Measurements from ENCODE around the gene GALK2.

GALK2 gene

GRCh38 chr15:49290191-49290590 is 120.1 kb downstream of the GALK2 start:
- no peak overlapping the region for H3K9ac ChIP-seq
- no peak overlapping the region for H3K27ac ChIP-seq
- H3K4me2 ChIP-seq: no peak overlapping the region
- TF ChIP-seq CTCF (conservative IDR thresholded peaks at IDR 0.05; ENCODE audit: low read depth, low read length): no peak
- no peak overlapping the region for H3K4me3 ChIP-seq (IDR thresholded peaks at IDR 0.05; ENCODE audit: insufficient read depth, low read depth, low read length)
- H3K27me3 ChIP-seq (ENCODE audit: insufficient read depth, low read depth): no peaks in the 10 kb centered on the region
- H3K4me1 ChIP-seq (ENCODE audit: low read depth, poor library complexity, severe bottlenecking): no peaks in the 10 kb centered on the region
- H4K20me1 ChIP-seq (ENCODE audit: insufficient read depth): no peaks in the 10 kb centered on the region
- no peaks in the 10 kb centered on the region for H3K79me2 ChIP-seq (ENCODE audit: insufficient read depth, low read depth)
- H2AFZ ChIP-seq (ENCODE audit: low read depth): no peak overlapping the region
- no peaks in the 10 kb centered on the region for H3K36me3 ChIP-seq (ENCODE audit: insufficient read depth)

GRCh38 chr15:49293941-49294340 is 123.9 kb downstream of the GALK2 start:
- H3K27me3 ChIP-seq (ENCODE audit: insufficient read depth, low read depth): no peaks in the 10 kb centered on the region
- H3K4me3 ChIP-seq (IDR thresholded peaks at IDR 0.05; ENCODE audit: insufficient read depth, low read depth, low read length): no peak overlapping the region
- no peak overlapping the region for H3K4me2 ChIP-seq
- H3K36me3 ChIP-seq (ENCODE audit: insufficient read depth): no peaks in the 10 kb centered on the region
- no peaks in the 10 kb centered on the region for H3K4me1 ChIP-seq (ENCODE audit: low read depth, poor library complexity, severe bottlenecking)
- H4K20me1 ChIP-seq (ENCODE audit: insufficient read depth): no peaks in the 10 kb centered on the region
- no peak overlapping the region for H2AFZ ChIP-seq (ENCODE audit: low read depth)
- no peak for TF ChIP-seq CTCF (conservative IDR thresholded peaks at IDR 0.05; ENCODE audit: low read depth, low read length)
- H3K79me2 ChIP-seq (ENCODE audit: insufficient read depth, low read depth): no peaks in the 10 kb centered on the region
- no peak overlapping the region for H3K27ac ChIP-seq
- no peak overlapping the region for H3K9ac ChIP-seq

- Histone ChIP-seq H4K20me1 (ENCODE audit: insufficient read depth) (no peaks in the 10 kb centered on the region), H3K27ac (no peak overlapping the region), H3K9ac (no peak overlapping the region), H3K36me3 (ENCODE audit: insufficient read depth) (no peaks in the 10 kb centered on the region), H3K4me2 (no peak overlapping the region), H3K4me3 (IDR thresholded peaks at IDR 0.05; ENCODE audit: insufficient read depth, low read depth, low read length) (no peak overlapping the region), H3K27me3 (ENCODE audit: insufficient read depth, low read depth) (no peaks in the 10 kb centered on the region), H3K4me1 (ENCODE audit: low read depth, poor library complexity, severe bottlenecking) (no peaks in the 10 kb centered on the region), H2AFZ (ENCODE audit: low read depth) (no peak overlapping the region), H3K79me2 (ENCODE audit: insufficient read depth, low read depth) (no peaks in the 10 kb centered on the region)
- TF ChIP-seq CTCF (conservative IDR thresholded peaks at IDR 0.05; ENCODE audit: low read depth, low read length): no peak
Measured at GRCh38 chr15:49296258-49296657, 126.2 kb downstream of the GALK2 start.

GRCh38 chr15:49297584-49297983 is 127.5 kb downstream of the GALK2 start:
- H3K4me2 ChIP-seq: no peak overlapping the region
- no peak overlapping the region for H3K27ac ChIP-seq
- no peaks in the 10 kb centered on the region for H3K79me2 ChIP-seq (ENCODE audit: insufficient read depth, low read depth)
- H3K4me1 ChIP-seq (ENCODE audit: low read depth, poor library complexity, severe bottlenecking): no peaks in the 10 kb centered on the region
- H3K4me3 ChIP-seq (IDR thresholded peaks at IDR 0.05; ENCODE audit: insufficient read depth, low read depth, low read length): no peak overlapping the region
- H2AFZ ChIP-seq (ENCODE audit: low read depth): no peak overlapping the region
- TF ChIP-seq CTCF (conservative IDR thresholded peaks at IDR 0.05; ENCODE audit: low read depth, low read length): no peak
- H4K20me1 ChIP-seq (ENCODE audit: insufficient read depth): no peaks in the 10 kb centered on the region
- no peaks in the 10 kb centered on the region for H3K27me3 ChIP-seq (ENCODE audit: insufficient read depth, low read depth)
- no peak overlapping the region for H3K9ac ChIP-seq
- no peaks in the 10 kb centered on the region for H3K36me3 ChIP-seq (ENCODE audit: insufficient read depth)

- Histone ChIP-seq H2AFZ (ENCODE audit: low read depth) (no peak overlapping the region), H3K4me3 (IDR thresholded peaks at IDR 0.05; ENCODE audit: insufficient read depth, low read depth, low read length) (no peak overlapping the region), H4K20me1 (ENCODE audit: insufficient read depth) (no peaks in the 10 kb centered on the region), H3K27me3 (ENCODE audit: insufficient read depth, low read depth) (no peaks in the 10 kb centered on the region), H3K9ac (no peak overlapping the region), H3K27ac (no peak overlapping the region), H3K79me2 (ENCODE audit: insufficient read depth, low read depth) (no peaks in the 10 kb centered on the region), H3K36me3 (ENCODE audit: insufficient read depth) (no peaks in the 10 kb centered on the region), H3K4me1 (ENCODE audit: low read depth, poor library complexity, severe bottlenecking) (no peaks in the 10 kb centered on the region), H3K4me2 (no peak overlapping the region)
- no peak for TF ChIP-seq CTCF (conservative IDR thresholded peaks at IDR 0.05; ENCODE audit: low read depth, low read length)
Measured at GRCh38 chr15:49300856-49301255, 130.8 kb downstream of the GALK2 start.

Measured in KMS-11 (cell line).